ENCODE results near the gene LRG1. TPM values are rescaled to one million over a fixed set of nuclear protein-coding genes. Genes with fewer than 3 reads are reported as not detected.
A peak's percentile ranks its signal among the peaks of the same experiment; 100 is the strongest.

Gene LRG1
- polyA plus RNA-seq, 1 of the 3 experiments (the other 2 are of a cell fraction), result 0.12 TPM

- Histone ChIP-seq H4K20me1 (ENCODE audit: insufficient read depth) (no peaks in the 10 kb centered on the region), H3K4me1 (ENCODE audit: control insufficient read depth in 1 of 2, insufficient read depth in 2 of 2, low read depth in 1 of 2, low read length in 1 of 2) (no peaks in the 10 kb centered on the region), H3K4me2 (no peak overlapping the region), H3K4me3 (ENCODE audit: low read depth in 2 of 2, low read length in 1 of 2) (no peak overlapping the region), H2AFZ (ENCODE audit: low read depth) (no peak overlapping the region), H3K9me2 (no peaks in the 10 kb centered on the region), H3K9ac (no peak overlapping the region), H3K79me2 (ENCODE audit: insufficient read depth) (no peaks in the 10 kb centered on the region; the same call in 1 of the 2 replicates), H3K27ac (ENCODE audit: low read depth in 2 of 2, low read length in 1 of 2) (no peak overlapping the region), H3K27me3 (ENCODE audit: insufficient read depth) (no peaks in the 10 kb centered on the region), H3F3A (replicated peaks; ENCODE audit: insufficient read depth) (no peaks in the 10 kb centered on the region), H3K36me3 (replicated peaks in 1 of 2; ENCODE audit: control insufficient read depth in 1 of 2, insufficient read depth in 2 of 2, low read length in 1 of 2) (peaks cover 14 to 24% of the 10 kb centered on the region in 2 experiments), H3K9me3 (no peaks in the 10 kb centered on the region)
- ChIA-PET POLR2A (no interaction called here), CTCF (no interaction called here)
- 97% methylated on average over 19 of the region's 21 CpGs for WGBS (ENCODE audit: low lambda C conversion rate)
- DNase-seq, result no peak
- TF ChIP-seq MXI1 (IDR thresholded peaks at IDR 0.05; ENCODE audit: low read depth, low read length), result no peak
- TF ChIP-seq RXRA (IDR thresholded peaks at IDR 0.05; ENCODE audit: borderline replicate concordance, low read depth), result no peak
- TF ChIP-seq RFX5 (IDR thresholded peaks at IDR 0.05; ENCODE audit: low read length), result no peak
- no peak for TF ChIP-seq ZBTB33 (IDR thresholded peaks at IDR 0.05; ENCODE audit: borderline replicate concordance, low read depth)
- TF ChIP-seq SIN3A (IDR thresholded peaks at IDR 0.05; ENCODE audit: borderline replicate concordance, low read depth, low read length), result no peak
Observed at GRCh38 chr19:4491446-4491845, 48.4 kb downstream of the LRG1 start.

- Histone ChIP-seq H3K4me3 (ENCODE audit: low read depth in 2 of 2, low read length in 1 of 2) (no peak overlapping the region), H3K27me3 (ENCODE audit: insufficient read depth) (no peaks in the 10 kb centered on the region), H3K36me3 (replicated peaks in 1 of 2; ENCODE audit: control insufficient read depth in 1 of 2, insufficient read depth in 2 of 2, low read length in 1 of 2) (peaks cover 11 to 14% of the 10 kb centered on the region in 2 experiments), H2AFZ (ENCODE audit: low read depth) (no peak overlapping the region), H3K27ac (ENCODE audit: low read depth in 2 of 2, low read length in 1 of 2) (no peak overlapping the region), H3K4me1 (ENCODE audit: control insufficient read depth in 1 of 2, insufficient read depth in 2 of 2, low read depth in 1 of 2, low read length in 1 of 2) (no peaks in the 10 kb centered on the region), H3K9me2 (no peaks in the 10 kb centered on the region), H3F3A (replicated peaks; ENCODE audit: insufficient read depth) (no peaks in the 10 kb centered on the region), H4K20me1 (ENCODE audit: insufficient read depth) (no peaks in the 10 kb centered on the region), H3K79me2 (ENCODE audit: insufficient read depth) (peaks cover under 1% of the 10 kb centered on the region; the same call in 1 of the 2 replicates), H3K9me3 (no peaks in the 10 kb centered on the region), H3K9ac (no peak overlapping the region), H3K4me2 (no peak overlapping the region)
- ChIA-PET CTCF (no interaction called here), POLR2A (no interaction called here)
- DNase-seq, result peak; percentile 4
- no peak for TF ChIP-seq ZBTB33 (IDR thresholded peaks at IDR 0.05; ENCODE audit: borderline replicate concordance, low read depth)
- no peak for TF ChIP-seq NFIC (IDR thresholded peaks at IDR 0.05; ENCODE audit: borderline replicate concordance)
- TF ChIP-seq MEF2A (IDR thresholded peaks at IDR 0.05; ENCODE audit: borderline replicate concordance, low read depth), result no peak
- no peak for TF ChIP-seq FOSL2 (IDR thresholded peaks at IDR 0.05; ENCODE audit: borderline replicate concordance, low read depth)
- no peak for TF ChIP-seq CHD2 (IDR thresholded peaks at IDR 0.05; ENCODE audit: low read length, partially characterized antibody)
- no peak for TF ChIP-seq USF2 (IDR thresholded peaks at IDR 0.05; ENCODE audit: borderline replicate concordance, low read depth, low read length)
- TF ChIP-seq EP300 (IDR thresholded peaks at IDR 0.05; ENCODE audit: borderline replicate concordance in 1 of 2, low read depth in 1 of 2, low read length in 1 of 2), result no peak
- WGBS (ENCODE audit: low lambda C conversion rate), result 96% methylated on average over 29 of the region's 29 CpGs
Observed at GRCh38 chr19:4488496-4488895, 51.3 kb downstream of the LRG1 start.

Measured in SK-N-SH (cell line).